Putamen (tissue), 1 donor: ENCODE results near the gene FAAP100.
A peak's percentile ranks its signal among the peaks of the same experiment; 100 is the strongest.

Experiments used
- DNase-seq: peaks from one replicate; pipeline ENCODE4 v3.0.0-alpha.2; 2016; ENCODE audit warnings: low spot score

The FAAP100 gene

GRCh38 chr17:81553018-81553615 is 964 bp upstream of the FAAP100 start:
- DNase-seq, result peak; percentile 52

DNA sequence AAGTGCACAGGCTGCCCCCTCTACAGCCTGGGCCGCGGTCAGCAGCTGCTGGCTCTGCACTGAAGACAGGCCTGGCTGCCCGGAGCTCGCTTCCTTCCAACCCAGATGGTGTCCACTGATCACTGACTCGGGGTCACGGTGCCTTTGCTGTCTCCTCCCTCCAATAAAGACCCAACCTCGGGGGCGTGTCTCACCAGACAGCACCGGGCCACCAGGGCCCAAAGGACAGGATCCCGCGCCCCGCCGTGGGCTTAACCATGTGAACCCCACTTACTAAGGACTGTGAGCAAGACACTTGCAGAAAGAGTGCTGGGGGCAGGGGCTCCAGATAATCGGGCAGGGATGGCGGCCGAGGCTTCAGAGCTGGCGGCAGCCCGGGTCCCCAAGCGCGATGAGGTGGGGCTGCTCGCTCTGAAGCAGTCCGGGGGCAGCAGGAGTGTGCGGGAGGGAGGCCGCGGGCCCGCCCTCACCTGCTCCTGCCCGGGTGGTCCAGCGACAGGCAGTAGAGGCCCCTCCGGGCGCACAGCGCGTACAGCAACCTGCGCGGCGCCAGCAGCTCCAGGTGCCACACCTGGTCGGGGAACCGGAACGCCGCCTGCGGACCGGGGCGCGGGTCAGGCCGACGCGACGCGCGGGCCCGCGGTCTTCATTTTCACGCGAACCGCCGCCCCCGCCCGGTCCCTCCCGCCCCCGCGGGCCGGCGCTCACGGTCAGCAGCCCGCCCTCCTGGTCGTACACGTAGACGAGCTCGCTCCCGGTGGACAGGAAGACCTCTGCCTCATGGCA is 502 bp downstream of the FAAP100 start:
- DNase-seq, result no peak

DNA sequence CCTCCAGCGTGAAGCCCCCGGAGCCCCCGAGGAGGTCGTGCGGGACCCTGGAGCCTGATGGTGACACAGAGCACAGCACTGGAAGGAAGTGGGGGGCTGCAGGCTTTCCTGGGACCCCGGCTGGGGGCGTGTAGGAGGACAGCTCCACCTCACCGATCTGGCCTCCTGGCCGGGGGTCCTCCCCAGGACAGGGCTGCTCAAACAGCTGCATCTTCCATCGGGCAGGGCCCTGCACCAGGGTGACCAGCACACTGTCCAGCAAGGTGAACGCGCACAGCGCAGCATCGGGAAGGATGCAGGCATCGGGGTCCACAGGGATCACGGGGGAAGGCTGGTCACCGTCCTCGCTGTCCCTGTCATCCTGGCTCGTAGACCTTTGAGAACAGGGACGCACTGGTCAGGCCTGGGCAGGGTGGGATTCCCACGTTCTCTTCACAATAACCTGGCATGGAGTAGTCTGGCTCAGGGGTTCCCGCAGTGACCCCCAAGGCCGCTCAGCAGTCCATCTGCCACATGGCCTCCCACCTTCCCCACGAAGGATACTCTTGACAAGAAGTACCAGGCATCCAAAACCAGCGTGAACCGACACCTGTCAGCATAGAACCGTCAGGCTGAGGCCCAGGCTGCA is 1.2 kb downstream of the FAAP100 start:
- DNase-seq, result no peak

DNA sequence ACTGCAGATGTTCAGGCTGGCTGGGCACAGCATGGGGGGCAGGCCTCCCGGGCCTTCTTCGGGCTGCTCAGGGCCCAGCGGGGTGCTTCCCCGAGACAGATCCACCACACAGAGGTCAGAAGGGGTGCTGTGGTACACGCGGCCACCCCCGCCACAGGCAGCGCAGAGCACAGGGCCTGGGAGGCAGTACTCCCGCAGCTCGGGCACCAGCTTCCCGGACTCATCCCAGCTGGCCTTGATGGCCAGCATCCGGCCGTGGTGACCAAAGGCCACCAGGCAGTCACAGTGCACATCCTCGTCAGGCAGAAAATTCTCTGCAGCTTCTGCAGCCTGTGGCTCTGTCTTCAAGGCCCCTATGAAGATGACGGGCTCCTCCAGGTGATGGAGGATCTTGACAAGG is 1.9 kb downstream of the FAAP100 start:
- DNase-seq, result no peak

DNA sequence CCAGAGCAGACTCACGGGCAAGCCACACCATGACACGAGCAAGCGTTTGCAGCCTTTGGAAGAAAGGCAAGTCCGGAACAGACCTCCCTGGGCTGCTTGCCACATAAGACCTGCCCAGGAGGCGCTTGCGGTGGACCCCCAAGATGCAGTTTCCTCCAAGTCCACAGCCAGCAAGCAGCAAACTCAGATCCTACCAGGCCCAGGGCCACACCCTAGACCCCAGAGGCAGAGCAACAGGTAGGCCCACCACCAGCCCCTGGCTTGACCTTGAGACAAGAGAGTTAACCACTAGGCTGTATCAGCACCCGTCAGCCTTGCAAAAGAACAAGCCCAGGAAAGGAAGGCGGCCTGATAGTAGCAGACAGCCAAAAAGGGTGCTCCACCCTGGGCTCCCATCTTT is 2.3 kb downstream of the FAAP100 start:
- DNase-seq, result no peak

DNA sequence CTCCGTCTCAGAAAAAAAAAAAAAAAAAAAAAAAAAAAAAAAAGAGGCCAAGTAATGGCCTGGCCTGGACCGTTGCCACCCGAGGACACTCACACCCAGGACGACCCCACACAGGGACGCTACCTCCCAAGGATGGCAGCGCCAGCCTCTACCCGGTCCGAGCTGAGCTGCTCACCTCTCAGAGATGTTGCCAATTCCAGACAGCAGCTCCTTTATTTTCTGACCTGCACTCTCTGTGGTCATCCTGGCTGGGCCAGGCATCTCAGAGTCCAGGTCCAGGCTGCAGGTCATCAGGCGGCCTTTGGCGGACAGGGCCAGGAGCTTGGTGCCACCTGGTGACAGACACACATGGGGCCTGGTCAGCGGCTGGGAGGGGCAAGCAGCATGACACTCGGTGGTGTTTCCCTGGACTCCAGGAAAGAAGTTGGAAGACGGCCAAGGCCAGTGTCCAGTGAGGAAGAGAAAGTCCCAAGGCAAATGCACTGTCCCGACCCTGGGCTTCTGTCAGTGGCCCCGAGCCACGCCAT is 3.1 kb downstream of the FAAP100 start:
- DNase-seq, result no peak

DNA sequence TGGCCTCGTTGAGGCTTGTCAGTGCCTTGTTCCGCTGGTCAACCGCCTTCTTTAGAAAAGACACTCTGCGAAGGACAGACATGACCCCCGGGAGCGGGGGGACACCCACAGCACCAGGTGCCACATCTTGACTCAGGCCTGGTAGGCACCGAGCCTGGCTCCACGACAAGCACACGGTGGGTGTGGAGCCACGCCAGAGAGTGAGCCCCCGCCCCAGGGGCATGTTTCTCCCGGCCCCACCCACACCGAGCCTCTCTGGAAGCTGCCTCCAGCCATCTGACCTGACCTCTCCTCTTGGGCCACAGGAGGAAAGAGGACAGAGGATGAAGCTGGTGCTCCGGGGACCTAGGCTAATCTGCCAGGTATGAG is 4.6 kb downstream of the FAAP100 start:
- no peak for DNase-seq

DNA sequence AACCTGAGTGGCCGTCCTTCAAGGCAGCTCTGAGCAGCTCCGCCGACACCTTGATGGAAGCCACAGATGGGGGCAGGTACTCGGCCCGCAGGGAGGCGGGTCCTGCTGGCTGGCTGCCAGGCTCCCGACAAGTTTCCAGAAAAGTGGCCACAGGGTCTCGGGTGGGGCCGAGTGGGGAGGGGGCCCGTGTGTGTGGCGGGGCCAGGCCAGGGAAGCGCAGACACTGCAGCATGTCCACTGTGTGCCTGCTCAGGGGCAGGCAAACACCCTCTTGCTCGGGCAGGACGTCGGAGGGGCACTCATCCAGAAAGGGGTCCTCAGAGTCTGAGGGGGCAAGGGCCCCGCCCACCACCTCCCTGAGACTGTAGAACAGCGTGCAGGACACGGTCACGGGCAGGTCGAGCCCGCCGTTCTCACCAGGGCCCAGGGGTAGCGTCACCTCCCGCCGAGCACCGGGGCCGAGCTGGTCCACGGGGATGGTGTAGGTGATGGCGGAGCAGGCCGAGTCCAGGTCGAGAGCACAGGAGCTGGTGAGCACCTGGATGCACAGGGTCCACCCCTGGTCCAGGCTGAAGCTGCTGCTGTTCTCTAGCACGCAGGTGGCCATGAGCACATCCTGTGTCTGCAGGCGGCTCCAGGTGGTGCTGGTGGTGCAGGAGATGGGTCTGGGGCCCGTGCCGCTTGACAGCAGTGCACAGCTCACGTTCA is 5.1 kb downstream of the FAAP100 start:
- DNase-seq, result no peak

GRCh38 chr17:81545160-81545949 is 6.8 kb downstream of the FAAP100 start:
- no peak for DNase-seq

- DNase-seq, result no peak
Measured at GRCh38 chr17:81544281-81544974, 7.7 kb downstream of the FAAP100 start.

GRCh38 chr17:81543756-81544155 is 8.4 kb downstream of the FAAP100 start:
- no peak for DNase-seq

GRCh38 chr17:81543339-81543675 is 8.8 kb downstream of the FAAP100 start:
- DNase-seq, result no peak

DNA sequence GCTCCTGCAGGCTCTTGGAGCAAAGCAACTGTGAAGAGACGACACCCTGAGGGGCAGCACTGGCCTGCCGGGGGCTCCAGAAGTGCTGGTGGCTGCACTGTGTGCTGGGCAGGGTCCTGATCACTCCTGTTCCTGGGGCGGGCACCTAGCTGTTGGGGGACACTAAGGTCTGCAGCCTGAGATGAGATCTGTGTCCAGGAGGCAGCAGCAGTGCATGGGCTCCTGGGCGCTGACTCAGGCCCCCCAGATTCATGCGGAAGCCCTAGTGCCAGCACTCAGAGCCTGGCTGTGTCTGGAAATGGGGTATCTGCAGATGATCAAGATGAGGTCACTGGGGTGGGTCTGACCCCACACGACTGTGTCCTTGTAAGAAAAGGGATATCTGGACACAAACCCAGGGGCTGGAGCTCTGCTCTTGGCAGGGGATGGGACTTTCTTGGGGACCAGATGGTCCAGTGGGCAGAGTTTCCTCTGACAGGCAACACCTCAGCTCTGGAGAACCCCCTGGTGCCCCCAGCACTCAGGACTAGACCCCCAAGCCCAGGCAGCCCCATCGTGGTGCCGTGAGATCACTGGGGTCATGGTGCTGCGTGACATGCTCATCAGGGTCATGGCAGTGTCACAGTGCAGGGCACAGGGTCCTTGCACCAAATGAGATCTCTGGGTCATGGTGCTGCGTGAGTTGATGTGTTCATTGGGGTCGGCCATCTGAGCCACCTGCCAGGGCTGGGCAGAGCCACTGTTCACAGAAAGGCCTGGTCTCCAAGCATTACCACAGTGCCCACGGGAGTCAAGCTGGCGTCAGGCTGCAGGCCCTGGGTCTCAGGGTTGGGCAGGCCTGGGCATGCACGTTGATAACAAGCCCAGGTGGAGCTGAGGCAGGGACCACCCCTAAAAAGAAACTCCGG is 9.5 kb downstream of the FAAP100 start:
- no peak for DNase-seq

DNA sequence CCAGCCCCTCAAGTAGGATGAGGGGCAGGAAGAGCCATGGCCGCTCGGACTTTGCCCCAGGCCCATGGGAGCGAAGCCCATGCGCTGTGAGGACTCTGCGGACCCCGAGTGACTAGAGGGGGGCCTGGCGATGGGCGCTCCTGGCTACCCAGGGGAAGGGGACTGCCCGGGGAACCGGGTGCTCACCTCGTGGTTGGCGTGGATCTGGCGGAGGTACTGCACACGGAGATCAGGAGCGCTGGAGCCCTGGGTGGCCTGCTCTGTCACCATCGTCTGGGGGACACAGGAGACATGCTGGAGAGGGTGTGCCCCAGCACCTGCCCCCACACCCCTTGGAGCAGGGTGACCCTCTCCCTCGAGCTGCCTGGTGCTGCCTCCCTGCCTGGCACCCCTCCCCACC is 11.0 kb downstream of the FAAP100 start:
- no peak for DNase-seq

- DNase-seq, result no peak
Measured at GRCh38 chr17:81540676-81541027, 11.5 kb downstream of the FAAP100 start.

- no peak for DNase-seq
Measured at GRCh38 chr17:81539961-81540675, 12.0 kb downstream of the FAAP100 start.

DNA sequence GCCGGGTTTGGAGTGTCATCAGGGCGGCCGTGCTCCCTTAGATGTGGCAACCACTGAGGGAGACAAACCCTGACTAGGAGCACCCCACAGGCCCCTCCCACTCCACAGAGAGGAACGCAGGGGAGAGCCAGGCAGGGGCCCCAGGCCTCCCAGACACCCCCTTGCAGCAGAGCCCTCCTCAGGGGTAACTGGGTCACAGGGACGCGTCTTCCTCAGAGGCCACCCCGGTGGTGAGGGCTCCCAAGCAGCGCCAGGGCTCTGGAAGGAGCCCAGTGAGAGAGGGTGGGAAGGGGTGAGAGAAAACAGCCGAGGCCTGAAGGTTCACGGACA is 12.6 kb downstream of the FAAP100 start:
- DNase-seq, result no peak

DNA sequence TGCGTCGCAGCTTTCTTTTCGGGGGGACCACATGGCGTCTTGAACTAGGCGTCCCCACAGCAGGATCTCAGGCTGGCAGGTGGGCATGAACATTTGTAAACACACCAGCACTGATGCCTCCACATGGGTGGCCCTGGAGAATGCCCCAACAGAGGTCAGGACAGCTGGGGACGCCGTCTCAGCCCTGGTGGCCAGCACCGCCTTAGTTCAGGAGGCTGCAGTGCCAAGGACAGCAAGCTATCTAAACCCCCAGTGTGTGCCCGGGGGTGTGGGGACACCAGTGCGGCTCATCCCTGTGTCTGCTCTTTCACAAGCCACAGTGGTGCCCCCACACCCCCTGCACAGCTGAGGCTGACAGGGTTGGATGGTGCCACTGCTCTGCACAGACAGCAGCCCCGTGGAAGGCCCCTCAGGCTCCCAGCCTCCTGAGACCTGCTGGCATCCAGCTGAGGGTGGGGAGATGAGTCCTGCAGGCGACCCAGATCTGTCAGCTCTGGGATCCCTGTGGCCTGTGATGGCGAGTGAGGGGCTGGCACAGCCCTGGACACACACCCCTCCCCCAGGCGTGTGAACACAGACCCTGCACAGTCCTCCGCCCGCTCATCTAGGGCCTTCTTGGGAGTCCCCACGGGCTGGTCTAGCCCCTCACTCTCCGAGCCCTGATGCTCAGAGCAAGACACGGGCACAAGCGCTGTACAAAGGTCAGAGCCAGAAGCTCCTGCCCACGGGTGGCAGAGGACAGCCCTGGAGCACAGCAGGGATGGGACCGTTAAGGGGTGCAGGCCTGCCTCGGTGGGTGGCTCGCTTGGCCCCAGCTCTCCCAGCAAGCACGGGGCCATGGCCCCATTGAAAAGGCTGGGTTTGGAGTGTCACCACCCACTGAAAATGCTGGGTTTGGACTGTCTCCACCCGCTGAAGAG is 13.2 kb downstream of the FAAP100 start:
- DNase-seq, result no peak
